Measurements from ENCODE around the gene DLL3. TPM values are rescaled to one million over a fixed set of nuclear protein-coding genes. Genes with fewer than 3 reads are reported as not detected.

Gene DLL3
- total and polyA plus RNA-seq, 4 donors = not detected

DNA sequence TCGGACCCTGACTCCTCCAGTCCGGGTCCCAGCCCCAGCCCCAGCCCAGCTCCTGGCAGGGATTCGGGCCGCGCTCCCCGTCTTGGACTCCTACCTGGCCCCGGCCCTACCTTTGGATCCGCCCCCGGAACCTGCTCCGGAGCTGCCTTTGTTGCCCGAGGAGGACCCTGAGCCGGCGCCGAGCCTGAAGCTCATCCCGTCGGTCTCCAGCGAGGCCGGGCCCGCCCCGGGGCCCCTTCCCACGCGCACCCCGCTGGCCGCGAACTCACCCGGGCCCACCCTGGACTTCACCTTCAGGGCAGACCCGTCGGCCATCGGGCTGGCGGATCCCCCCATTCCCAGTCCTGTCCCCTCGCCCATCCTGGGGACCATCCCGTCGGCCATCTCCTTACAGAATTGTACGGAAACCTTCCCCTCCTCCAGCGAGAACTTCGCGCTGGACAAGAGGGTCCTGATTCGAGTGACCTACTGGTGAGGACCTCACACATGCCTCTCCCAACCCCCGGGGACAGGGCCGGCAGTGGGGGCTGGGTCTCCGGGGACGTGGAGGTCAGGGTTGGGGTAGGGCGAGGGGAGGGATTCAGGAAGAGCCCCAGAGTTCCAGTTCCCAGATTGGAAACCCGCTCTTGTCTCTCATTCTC is 16.9 kb downstream of the DLL3 start:
- Histone ChIP-seq H3K9ac (ENCODE audit: low read depth in 1 of 2, low read length in 2 of 2) (no peak overlapping the region), H3K27me3 (ENCODE audit: control insufficient read depth in 4 of 4, insufficient read depth in 4 of 4, low read length in 3 of 4) (peaks cover 0 to 15% (median 9%) of the 10 kb centered on the region in 4 donors), H3K27ac (ENCODE audit: low read depth in 1 of 2, low read length in 2 of 2) (no peak overlapping the region), H3K4me1 (ENCODE audit: control insufficient read depth in 4 of 4, insufficient read depth in 4 of 4, low read length in 3 of 4) (peaks cover 5 to 12% (median 7%) of the 10 kb centered on the region in 4 donors), H3K4me3 (ENCODE audit: low read depth in 1 of 3, low read length in 3 of 3) (peak overlapping the region in 1 of 3 donors; percentile 35), H3K36me3 (ENCODE audit: control insufficient read depth in 4 of 4, insufficient read depth in 3 of 4, low read depth in 1 of 4, low read length in 3 of 4) (no peaks in the 10 kb centered on the region), H3K9me3 (ENCODE audit: control insufficient read depth in 4 of 4, low read length in 3 of 4) (peaks cover 0 to 2% (median 0%) of the 10 kb centered on the region in 4 donors)
- TF ChIP-seq TAF1 (conservative IDR thresholded peaks at IDR 0.05) (no peak), RXRA (IDR thresholded peaks at IDR 0.05) (no peak), SP1 (IDR thresholded peaks at IDR 0.05) (no peak), RAD21 (IDR thresholded peaks at IDR 0.05) (no peak), FOXA2 (IDR thresholded peaks at IDR 0.05) (no peak), GABPA (IDR thresholded peaks at IDR 0.05 in 1 of 2, conservative IDR thresholded peaks at IDR 0.05 in 1 of 2) (no peak), YY1 (IDR thresholded peaks at IDR 0.05) (no peak), REST (IDR thresholded peaks at IDR 0.05) (no peak), HNF4A (conservative IDR thresholded peaks at IDR 0.05) (no peak)
- TF ChIP-seq, protein P1, sequence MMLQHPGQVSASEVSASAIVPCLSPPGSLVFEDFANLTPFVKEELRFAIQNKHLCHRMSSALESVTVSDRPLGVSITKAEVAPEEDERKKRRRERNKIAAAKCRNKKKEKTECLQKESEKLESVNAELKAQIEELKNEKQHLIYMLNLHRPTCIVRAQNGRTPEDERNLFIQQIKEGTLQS (IDR thresholded peaks at IDR 0.05) = no peak
- TF ChIP-seq, protein P2, sequence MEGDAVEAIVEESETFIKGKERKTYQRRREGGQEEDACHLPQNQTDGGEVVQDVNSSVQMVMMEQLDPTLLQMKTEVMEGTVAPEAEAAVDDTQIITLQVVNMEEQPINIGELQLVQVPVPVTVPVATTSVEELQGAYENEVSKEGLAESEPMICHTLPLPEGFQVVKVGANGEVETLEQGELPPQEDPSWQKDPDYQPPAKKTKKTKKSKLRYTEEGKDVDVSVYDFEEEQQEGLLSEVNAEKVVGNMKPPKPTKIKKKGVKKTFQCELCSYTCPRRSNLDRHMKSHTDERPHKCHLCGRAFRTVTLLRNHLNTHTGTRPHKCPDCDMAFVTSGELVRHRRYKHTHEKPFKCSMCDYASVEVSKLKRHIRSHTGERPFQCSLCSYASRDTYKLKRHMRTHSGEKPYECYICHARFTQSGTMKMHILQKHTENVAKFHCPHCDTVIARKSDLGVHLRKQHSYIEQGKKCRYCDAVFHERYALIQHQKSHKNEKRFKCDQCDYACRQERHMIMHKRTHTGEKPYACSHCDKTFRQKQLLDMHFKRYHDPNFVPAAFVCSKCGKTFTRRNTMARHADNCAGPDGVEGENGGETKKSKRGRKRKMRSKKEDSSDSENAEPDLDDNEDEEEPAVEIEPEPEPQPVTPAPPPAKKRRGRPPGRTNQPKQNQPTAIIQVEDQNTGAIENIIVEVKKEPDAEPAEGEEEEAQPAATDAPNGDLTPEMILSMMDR (IDR thresholded peaks at IDR 0.05; ENCODE audit: low read depth, low read length, missing input control) = no peak
- DNase-seq (ENCODE audit: low spot score) = no peak
- WGBS = 5% methylated on average over 44 of the region's 44 CpGs

GRCh38 chr19:39516270-39516669 is 17.5 kb downstream of the DLL3 start:
- WGBS = 46% methylated on average over 6 of the region's 6 CpGs
- peaks cover 0 to 15% (median 9%) of the 10 kb centered on the region in 4 donors for H3K27me3 ChIP-seq (ENCODE audit: control insufficient read depth in 4 of 4, insufficient read depth in 4 of 4, low read length in 3 of 4)
- no peaks in the 10 kb centered on the region for H3K36me3 ChIP-seq (ENCODE audit: control insufficient read depth in 4 of 4, insufficient read depth in 3 of 4, low read depth in 1 of 4, low read length in 3 of 4)
- H3K9me3 ChIP-seq (ENCODE audit: control insufficient read depth in 4 of 4, low read length in 3 of 4) = peaks cover 0 to 2% (median 0%) of the 10 kb centered on the region in 4 donors
- peaks cover 5 to 12% (median 7%) of the 10 kb centered on the region in 4 donors for H3K4me1 ChIP-seq (ENCODE audit: control insufficient read depth in 4 of 4, insufficient read depth in 4 of 4, low read length in 3 of 4)
- H3K9ac ChIP-seq (ENCODE audit: low read depth in 1 of 2, low read length in 2 of 2) = no peak overlapping the region
- no peak overlapping the region for H3K27ac ChIP-seq (ENCODE audit: low read depth in 1 of 2, low read length in 2 of 2)
- DNase-seq (ENCODE audit: low spot score) = no peak
- H3K4me3 ChIP-seq (ENCODE audit: low read depth in 1 of 3, low read length in 3 of 3) = no peak overlapping the region
- TF ChIP-seq FOXA2 (IDR thresholded peaks at IDR 0.05) (no peak), RXRA (IDR thresholded peaks at IDR 0.05) (no peak), NR2F2 (IDR thresholded peaks at IDR 0.05) (no peak), JUND (IDR thresholded peaks at IDR 0.05) (no peak), REST (IDR thresholded peaks at IDR 0.05) (no peak), RAD21 (IDR thresholded peaks at IDR 0.05) (no peak), FOXA1 (IDR thresholded peaks at IDR 0.05) (no peak), YY1 (IDR thresholded peaks at IDR 0.05) (no peak), TAF1 (conservative IDR thresholded peaks at IDR 0.05) (no peak), GABPA (IDR thresholded peaks at IDR 0.05 in 1 of 2, conservative IDR thresholded peaks at IDR 0.05 in 1 of 2) (no peak)
- TF ChIP-seq, protein P1 (IDR thresholded peaks at IDR 0.05) = no peak
- TF ChIP-seq, protein P2 (IDR thresholded peaks at IDR 0.05; ENCODE audit: low read depth, low read length, missing input control) = no peak
- TF ChIP-seq, protein P3, sequence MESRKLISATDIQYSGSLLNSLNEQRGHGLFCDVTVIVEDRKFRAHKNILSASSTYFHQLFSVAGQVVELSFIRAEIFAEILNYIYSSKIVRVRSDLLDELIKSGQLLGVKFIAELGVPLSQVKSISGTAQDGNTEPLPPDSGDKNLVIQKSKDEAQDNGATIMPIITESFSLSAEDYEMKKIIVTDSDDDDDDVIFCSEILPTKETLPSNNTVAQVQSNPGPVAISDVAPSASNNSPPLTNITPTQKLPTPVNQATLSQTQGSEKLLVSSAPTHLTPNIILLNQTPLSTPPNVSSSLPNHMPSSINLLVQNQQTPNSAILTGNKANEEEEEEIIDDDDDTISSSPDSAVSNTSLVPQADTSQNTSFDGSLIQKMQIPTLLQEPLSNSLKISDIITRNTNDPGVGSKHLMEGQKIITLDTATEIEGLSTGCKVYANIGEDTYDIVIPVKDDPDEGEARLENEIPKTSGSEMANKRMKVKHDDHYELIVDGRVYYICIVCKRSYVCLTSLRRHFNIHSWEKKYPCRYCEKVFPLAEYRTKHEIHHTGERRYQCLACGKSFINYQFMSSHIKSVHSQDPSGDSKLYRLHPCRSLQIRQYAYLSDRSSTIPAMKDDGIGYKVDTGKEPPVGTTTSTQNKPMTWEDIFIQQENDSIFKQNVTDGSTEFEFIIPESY (IDR thresholded peaks at IDR 0.05) = no peak

All from liver (tissue), 9 donors.